CD4-positive, alpha-beta T cell (primary cell): ENCODE measurements around the gene A2M. TPM values are rescaled to one million over a fixed set of nuclear protein-coding genes. Genes with fewer than 3 reads are reported as not detected.

Source experiments
- ATAC-seq: fragments of 200-7000 bp; cut with Tn5 transposase; one replicate; pipeline ENCODE4 v1.10.0; 2022; ENCODE audit warnings: mild to moderate bottlenecking; ENCODE audit not compliant: poor library complexity
- CTCF ChIA-PET: fragments of 350-600 bp; sonication (Branson Sonifier 250); formaldehyde crosslinking; loops from one replicate; lab custom pipeline; 2021; ENCODE audit warnings: antibody characterized with exemption, inconsistent platforms; lab: Charles Lee
- POLR2A ChIA-PET: fragments of 350-600 bp; sonication (Branson Sonifier 250); formaldehyde crosslinking; loops from one replicate; lab custom pipeline; 2021; ENCODE audit warnings: antibody characterized with exemption, inconsistent platforms; lab: Charles Lee
- DNase-seq, 14 experiments: peaks; one replicate each; pipeline ENCODE4 v3.0.0-alpha.2; 2013 to 2020; ENCODE audit warnings: mixed read lengths in 2 of 14
- H3K27ac ChIP-seq, 2 donors: one replicate each; pipeline versions ENCODE4 v1.5.1 to v1.7.0; 2013; ENCODE audit warnings: low read length in 2 of 2, low read depth in 1 of 2, mild to moderate bottlenecking in 1 of 2
- H3K27me3 ChIP-seq, 2 experiments: 1 replicate in 1 of 2; 2 replicates in 1 of 2; pipeline versions ENCODE4 v1.6.1 to v1.7.0; 2013; ENCODE audit warnings: low read length in 2 of 2, control low read depth in 1 of 2, mild to moderate bottlenecking in 1 of 2, moderate library complexity in 1 of 2; ENCODE audit not compliant: insufficient read depth in 2 of 2, control insufficient read depth in 1 of 2
- H3K36me3 ChIP-seq: one replicate; pipeline ENCODE4 v1.6.1; 2013; ENCODE audit warnings: low read length, control low read depth; ENCODE audit not compliant: insufficient read depth
- H3K4me1 ChIP-seq: one replicate; pipeline ENCODE4 v1.6.1; 2013; ENCODE audit warnings: low read length, control low read depth; ENCODE audit not compliant: insufficient read depth
- H3K4me3 ChIP-seq: one replicate; pipeline ENCODE4 v1.5.1; 2013; ENCODE audit warnings: mild to moderate bottlenecking, low read length, moderate library complexity
- H3K9me3 ChIP-seq, 2 experiments: 1 replicate in 1 of 2; 2 replicates in 1 of 2; pipeline versions ENCODE4 v1.6.1 to v1.7.0; 2013; ENCODE audit warnings: low read length in 2 of 2, mild to moderate bottlenecking in 2 of 2, control low read depth in 1 of 2, moderate library complexity in 1 of 2; ENCODE audit not compliant: control insufficient read depth in 1 of 2, insufficient read depth in 1 of 2
- H3K27ac Mint-ChIP-seq: one replicate; pipeline ENCODE4 v1.8.0; 2020; ENCODE audit warnings: mixed read lengths
- H3K27me3 Mint-ChIP-seq: one replicate; pipeline ENCODE4 v1.8.0; 2021; ENCODE audit warnings: mixed read lengths
- H3K36me3 Mint-ChIP-seq: one replicate; pipeline ENCODE4 v1.8.0; 2021; ENCODE audit warnings: low read depth, mixed read lengths
- H3K4me1 Mint-ChIP-seq: one replicate; pipeline ENCODE4 v1.8.0; 2021; ENCODE audit warnings: low read depth, mixed read lengths
- H3K4me3 Mint-ChIP-seq: one replicate; pipeline ENCODE4 v1.8.0; 2020; ENCODE audit warnings: mild to moderate bottlenecking, mixed read lengths
- H3K9me3 Mint-ChIP-seq: one replicate; pipeline ENCODE4 v1.8.0; 2020; ENCODE audit warnings: mixed read lengths
- intact Hi-C, 2 experiments: fragments of 100-400 bp; cut with DNase I in 1 of 2; cut with micrococcal nuclease in 1 of 2; formaldehyde crosslinking; loops; one replicate each; pipeline versions ENCODE4 v1.15.1 to v1.9.0; 2023 to 2025; cut with DNase I, micrococcal nuclease
- total RNA-seq, 174 experiments: library from RNA in 2 of 174; stranded (reverse) in 2 of 174; gene quantifications; one replicate each; pipeline ENCODE4 v1.2.3 and lab custom pipeline; 2021 to 2026
- TF ChIP-seq, protein P1 (sequence below): fragments of 200-600 bp; IDR thresholded peaks from one replicate; pipeline ENCODE4 v1.8.0; 2022; ENCODE audit warnings: antibody characterized with exemption, mild to moderate bottlenecking

The A2M gene
- total RNA-seq, 2 experiments from 2014 or later = not detected

GRCh38 chr12:9099552-9100190 is 16.0 kb downstream of the A2M start:
- Mint-ChIP-seq H3K4me1 (no peaks in the 10 kb centered on the region), H3K9me3 (no peaks in the 10 kb centered on the region), H3K27ac (no peak overlapping the region), H3K4me3 (no peak overlapping the region), H3K27me3 (no peaks in the 10 kb centered on the region), H3K36me3 (peaks cover 4% of the 10 kb centered on the region)
- ChIA-PET POLR2A (no interaction called here), CTCF (no interaction called here)
- TF ChIP-seq, protein P1, sequence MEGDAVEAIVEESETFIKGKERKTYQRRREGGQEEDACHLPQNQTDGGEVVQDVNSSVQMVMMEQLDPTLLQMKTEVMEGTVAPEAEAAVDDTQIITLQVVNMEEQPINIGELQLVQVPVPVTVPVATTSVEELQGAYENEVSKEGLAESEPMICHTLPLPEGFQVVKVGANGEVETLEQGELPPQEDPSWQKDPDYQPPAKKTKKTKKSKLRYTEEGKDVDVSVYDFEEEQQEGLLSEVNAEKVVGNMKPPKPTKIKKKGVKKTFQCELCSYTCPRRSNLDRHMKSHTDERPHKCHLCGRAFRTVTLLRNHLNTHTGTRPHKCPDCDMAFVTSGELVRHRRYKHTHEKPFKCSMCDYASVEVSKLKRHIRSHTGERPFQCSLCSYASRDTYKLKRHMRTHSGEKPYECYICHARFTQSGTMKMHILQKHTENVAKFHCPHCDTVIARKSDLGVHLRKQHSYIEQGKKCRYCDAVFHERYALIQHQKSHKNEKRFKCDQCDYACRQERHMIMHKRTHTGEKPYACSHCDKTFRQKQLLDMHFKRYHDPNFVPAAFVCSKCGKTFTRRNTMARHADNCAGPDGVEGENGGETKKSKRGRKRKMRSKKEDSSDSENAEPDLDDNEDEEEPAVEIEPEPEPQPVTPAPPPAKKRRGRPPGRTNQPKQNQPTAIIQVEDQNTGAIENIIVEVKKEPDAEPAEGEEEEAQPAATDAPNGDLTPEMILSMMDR = no peak
- peaks cover 20% of the 10 kb centered on the region for H3K36me3 ChIP-seq
- intact Hi-C loops = no loop called here
- H3K9me3 ChIP-seq = no peaks in the 10 kb centered on the region
- H3K4me1 ChIP-seq = no peaks in the 10 kb centered on the region
- DNase-seq (no peak), ATAC-seq (no peak)
- no peaks in the 10 kb centered on the region for H3K27me3 ChIP-seq
- H3K27ac ChIP-seq = no peak overlapping the region
- no peak overlapping the region for H3K4me3 ChIP-seq

GRCh38 chr12:9098463-9099026 is 17.2 kb downstream of the A2M start:
- intact Hi-C loops = no loop called here
- Mint-ChIP-seq H3K4me3 (no peak overlapping the region), H3K36me3 (peaks cover 4% of the 10 kb centered on the region), H3K4me1 (no peaks in the 10 kb centered on the region), H3K27ac (no peak overlapping the region), H3K9me3 (no peaks in the 10 kb centered on the region), H3K27me3 (no peaks in the 10 kb centered on the region)
- DNase-seq (no peak), ATAC-seq (no peak)
- POLR2A ChIA-PET = no interaction called here
- TF ChIP-seq, protein P1 = no peak
- H3K27ac ChIP-seq = no peak overlapping the region
- no peaks in the 10 kb centered on the region for H3K27me3 ChIP-seq
- no peaks in the 10 kb centered on the region for H3K4me1 ChIP-seq
- H3K4me3 ChIP-seq = no peak overlapping the region
- H3K36me3 ChIP-seq = peaks cover 20% of the 10 kb centered on the region
- CTCF ChIA-PET = no interaction called here
- no peaks in the 10 kb centered on the region for H3K9me3 ChIP-seq

DNA sequence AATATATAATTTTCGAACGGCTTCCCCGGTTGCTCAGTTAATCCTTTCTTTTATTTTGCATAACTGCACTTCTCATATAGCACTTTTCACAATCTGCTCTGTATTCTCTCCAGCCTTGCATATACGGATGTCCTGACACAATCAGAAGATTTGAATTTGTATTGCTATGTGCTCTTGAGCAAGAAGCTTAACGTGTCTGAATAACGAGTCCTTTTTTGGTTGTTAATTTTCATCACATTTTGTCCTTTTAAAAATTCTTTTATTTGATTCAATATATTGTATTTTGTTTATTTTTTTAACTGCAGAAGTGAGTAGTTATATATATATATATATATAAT is 17.6 kb downstream of the A2M start:
- no peak for DNase-seq
- ChIA-PET POLR2A (no interaction called here), CTCF (no interaction called here)
- no peaks in the 10 kb centered on the region for H3K4me1 Mint-ChIP-seq
- H3K9me3 ChIP-seq = no peaks in the 10 kb centered on the region
- H3K27me3 ChIP-seq = no peaks in the 10 kb centered on the region
- no peaks in the 10 kb centered on the region for H3K9me3 Mint-ChIP-seq
- peaks cover 20% of the 10 kb centered on the region for H3K36me3 ChIP-seq
- H3K4me1 ChIP-seq = no peaks in the 10 kb centered on the region
- peaks cover 4% of the 10 kb centered on the region for H3K36me3 Mint-ChIP-seq
- intact Hi-C loops = no loop called here
- TF ChIP-seq, protein P1 = no peak
- no peak overlapping the region for H3K4me3 ChIP-seq
- H3K27me3 Mint-ChIP-seq = no peaks in the 10 kb centered on the region
- H3K27ac Mint-ChIP-seq = no peak overlapping the region
- no peak overlapping the region for H3K4me3 Mint-ChIP-seq
- no peak for ATAC-seq
- H3K27ac ChIP-seq = no peak overlapping the region
